HEK293T (cell line): Measurements from ENCODE around the gene TMEM184A.

Experiments used
- CTCF ChIA-PET: fragments of 350-600 bp; formaldehyde crosslinking; extraction: SDS; loops from one replicate; lab custom pipeline; 2021; ENCODE audit warnings: antibody characterized with exemption, inconsistent platforms; lab: Yijun Ruan, JAX
- POLR2A ChIA-PET: fragments of 350-600 bp; formaldehyde crosslinking; extraction: SDS; loops from one replicate; lab custom pipeline; 2020; ENCODE audit warnings: antibody characterized with exemption, inconsistent platforms; lab: Yijun Ruan, JAX
- DNase-seq: peaks from one replicate; pipeline ENCODE4 v3.0.0; 2012; ENCODE audit warnings: mixed read lengths; ENCODE audit errors: extremely low spot score
- ARNT ChIP-seq: fragments of 450-650 bp; IDR thresholded peaks from 2 replicates; pipeline ENCODE4 v1.6.1; 2017; ENCODE audit warnings: mild to moderate bottlenecking
- BHLHE40 ChIP-seq: fragments of 450-650 bp; IDR thresholded peaks from 2 replicates; pipeline ENCODE4 v1.6.1; 2016; ENCODE audit warnings: mild to moderate bottlenecking, moderate library complexity, borderline replicate concordance
- CTBP1 ChIP-seq: fragments of 450-650 bp; IDR thresholded peaks from 2 replicates; pipeline ENCODE4 v1.6.1; 2016; ENCODE audit warnings: borderline replicate concordance
- ELF4 ChIP-seq: fragments of 450-650 bp; IDR thresholded peaks from 2 replicates; pipeline ENCODE4 v1.6.1; 2017; ENCODE audit warnings: antibody characterized with exemption
- FOXA1 ChIP-seq: fragments of 450-650 bp; IDR thresholded peaks from 2 replicates; pipeline ENCODE4 v1.6.1; 2016; ENCODE audit warnings: mild to moderate bottlenecking
- FOXK2 ChIP-seq: fragments of 450-650 bp; IDR thresholded peaks from 2 replicates; pipeline ENCODE4 v1.6.1; 2016; ENCODE audit warnings: mild to moderate bottlenecking
- FOXM1 ChIP-seq: fragments of 450-650 bp; IDR thresholded peaks from 2 replicates; pipeline ENCODE4 v1.6.1; 2017; ENCODE audit warnings: mild to moderate bottlenecking, borderline replicate concordance
- HDGF ChIP-seq: fragments of 450-650 bp; IDR thresholded peaks from 2 replicates; pipeline ENCODE4 v1.6.1; 2017; ENCODE audit warnings: antibody characterized with exemption, borderline replicate concordance
- L3MBTL2 ChIP-seq: fragments of 450-650 bp; conservative IDR thresholded peaks from 2 replicates; pipeline ENCODE4 v1.6.1; 2016; ENCODE audit warnings: mild to moderate bottlenecking
- LEF1 ChIP-seq: fragments of 450-650 bp; IDR thresholded peaks from 2 replicates; pipeline ENCODE4 v1.6.1; 2017; ENCODE audit warnings: mild to moderate bottlenecking, borderline replicate concordance
- NFRKB ChIP-seq: fragments of 450-650 bp; IDR thresholded peaks from 2 replicates; pipeline ENCODE4 v1.6.1; 2016; ENCODE audit warnings: mild to moderate bottlenecking, moderate library complexity
- SP1 ChIP-seq: fragments of 450-650 bp; IDR thresholded peaks from 2 replicates; pipeline ENCODE4 v1.6.1; 2017
- SUZ12 ChIP-seq: fragments of 450-650 bp; IDR thresholded peaks from 2 replicates; pipeline ENCODE4 v1.6.1; 2016; ENCODE audit warnings: mild to moderate bottlenecking
- TARDBP ChIP-seq: fragments of 450-650 bp; IDR thresholded peaks from 2 replicates; pipeline ENCODE4 v1.6.1; 2016
- ZNF384 ChIP-seq: fragments of 450-650 bp; IDR thresholded peaks from 2 replicates; pipeline ENCODE4 v1.6.1; 2016
- TF ChIP-seq, protein P1 (sequence below): fragments of 450-650 bp; IDR thresholded peaks from 2 replicates; pipeline ENCODE4 v1.6.1; 2016

Gene TMEM184A

DNA sequence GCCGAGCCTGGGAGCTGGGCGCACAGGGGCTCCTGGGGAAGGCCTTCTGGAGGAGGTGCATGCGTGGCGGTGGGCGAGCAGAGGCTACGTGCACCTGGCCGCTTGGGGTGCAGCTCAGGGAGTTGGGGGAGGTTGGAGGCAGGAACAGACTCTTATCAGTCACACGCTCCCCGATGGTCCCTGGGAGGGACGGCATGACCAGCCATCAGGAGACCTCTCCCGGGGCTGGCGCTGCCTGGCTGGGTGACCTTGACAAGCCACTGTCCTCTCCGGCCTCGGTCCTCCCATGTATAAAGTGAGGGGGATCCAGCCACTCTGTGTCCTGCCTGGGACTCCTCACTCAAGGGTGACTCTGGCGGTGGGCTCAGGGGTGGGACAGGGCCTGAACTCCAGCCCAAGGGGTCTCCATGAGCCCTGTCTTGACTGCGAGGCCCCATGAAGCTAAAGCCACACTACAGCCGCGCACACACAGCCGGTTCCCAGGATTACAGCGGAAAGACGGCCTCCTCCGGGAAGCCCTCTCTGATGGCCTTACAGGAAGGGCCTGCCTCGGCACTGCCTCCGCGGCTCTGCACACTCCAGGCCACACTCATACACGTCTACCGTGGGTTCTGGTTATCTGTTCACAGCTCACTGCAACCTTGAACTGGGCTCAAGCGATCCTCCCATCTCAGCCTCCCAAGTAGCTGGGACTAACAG lies 2.3 kb downstream of the TMEM184A start:
- CTCF ChIA-PET, result no interaction called here
- TF ChIP-seq SP1 (no peak), HDGF (no peak), FOXM1 (no peak), ELF4 (no peak), TARDBP (no peak), BHLHE40 (no peak), ZNF384 (no peak), SUZ12 (no peak), CTBP1 (no peak), LEF1 (no peak), L3MBTL2 (no peak), FOXA1 (no peak), FOXK2 (no peak), NFRKB (no peak), ARNT (no peak)
- TF ChIP-seq, protein P1, sequence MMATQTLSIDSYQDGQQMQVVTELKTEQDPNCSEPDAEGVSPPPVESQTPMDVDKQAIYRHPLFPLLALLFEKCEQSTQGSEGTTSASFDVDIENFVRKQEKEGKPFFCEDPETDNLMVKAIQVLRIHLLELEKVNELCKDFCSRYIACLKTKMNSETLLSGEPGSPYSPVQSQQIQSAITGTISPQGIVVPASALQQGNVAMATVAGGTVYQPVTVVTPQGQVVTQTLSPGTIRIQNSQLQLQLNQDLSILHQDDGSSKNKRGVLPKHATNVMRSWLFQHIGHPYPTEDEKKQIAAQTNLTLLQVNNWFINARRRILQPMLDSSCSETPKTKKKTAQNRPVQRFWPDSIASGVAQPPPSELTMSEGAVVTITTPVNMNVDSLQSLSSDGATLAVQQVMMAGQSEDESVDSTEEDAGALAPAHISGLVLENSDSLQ, result no peak
- no peak for DNase-seq
- POLR2A ChIA-PET, result no interaction called here

DNA sequence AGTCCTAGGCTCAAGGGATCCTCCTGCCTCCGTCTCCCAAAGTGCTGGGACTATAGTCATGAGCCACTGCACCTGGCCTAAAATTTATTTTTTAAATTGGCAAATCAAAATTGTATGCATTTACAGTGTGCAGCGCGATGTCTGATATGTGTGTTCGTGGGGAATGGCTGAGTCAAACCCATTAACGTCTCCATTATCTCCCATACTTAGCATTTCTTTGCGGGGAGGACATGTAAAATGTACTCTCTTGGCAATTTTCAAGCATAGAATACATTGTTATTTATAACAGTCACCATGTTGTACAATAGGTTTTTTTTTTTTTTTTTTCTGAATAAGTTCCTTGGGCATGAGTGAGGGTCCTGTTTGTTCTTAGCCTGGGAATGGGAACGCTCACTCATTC lies 3.8 kb downstream of the TMEM184A start:
- ChIA-PET CTCF (no interaction called here), POLR2A (no interaction called here)
- TF ChIP-seq BHLHE40 (no peak), ZNF384 (no peak), SUZ12 (no peak), HDGF (no peak), SP1 (no peak), TARDBP (no peak), FOXA1 (no peak), NFRKB (no peak), ARNT (no peak), L3MBTL2 (no peak), CTBP1 (no peak), FOXK2 (no peak), ELF4 (no peak), FOXM1 (no peak), LEF1 (no peak)
- TF ChIP-seq, protein P1, result no peak
- no peak for DNase-seq

DNA sequence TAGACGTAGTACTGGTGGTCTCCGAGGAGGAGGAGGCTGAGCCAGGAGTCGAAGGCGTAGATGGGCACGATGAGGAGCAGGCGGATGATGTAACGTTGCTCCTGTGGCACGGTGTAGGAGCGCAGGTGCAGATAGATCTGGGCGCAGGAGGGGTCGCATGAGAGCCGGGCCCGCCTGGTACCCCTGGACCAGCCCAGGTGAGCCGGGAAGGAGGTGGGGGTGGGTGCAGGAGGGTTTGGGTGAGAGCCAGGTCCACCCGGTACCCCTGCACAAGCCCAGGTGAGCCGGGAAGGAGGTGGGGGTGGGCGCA lies 5.2 kb downstream of the TMEM184A start:
- ChIA-PET CTCF (no interaction called here), POLR2A (no interaction called here)
- no peak for DNase-seq
- TF ChIP-seq SP1 (no peak), SUZ12 (no peak), ZNF384 (no peak)

DNA sequence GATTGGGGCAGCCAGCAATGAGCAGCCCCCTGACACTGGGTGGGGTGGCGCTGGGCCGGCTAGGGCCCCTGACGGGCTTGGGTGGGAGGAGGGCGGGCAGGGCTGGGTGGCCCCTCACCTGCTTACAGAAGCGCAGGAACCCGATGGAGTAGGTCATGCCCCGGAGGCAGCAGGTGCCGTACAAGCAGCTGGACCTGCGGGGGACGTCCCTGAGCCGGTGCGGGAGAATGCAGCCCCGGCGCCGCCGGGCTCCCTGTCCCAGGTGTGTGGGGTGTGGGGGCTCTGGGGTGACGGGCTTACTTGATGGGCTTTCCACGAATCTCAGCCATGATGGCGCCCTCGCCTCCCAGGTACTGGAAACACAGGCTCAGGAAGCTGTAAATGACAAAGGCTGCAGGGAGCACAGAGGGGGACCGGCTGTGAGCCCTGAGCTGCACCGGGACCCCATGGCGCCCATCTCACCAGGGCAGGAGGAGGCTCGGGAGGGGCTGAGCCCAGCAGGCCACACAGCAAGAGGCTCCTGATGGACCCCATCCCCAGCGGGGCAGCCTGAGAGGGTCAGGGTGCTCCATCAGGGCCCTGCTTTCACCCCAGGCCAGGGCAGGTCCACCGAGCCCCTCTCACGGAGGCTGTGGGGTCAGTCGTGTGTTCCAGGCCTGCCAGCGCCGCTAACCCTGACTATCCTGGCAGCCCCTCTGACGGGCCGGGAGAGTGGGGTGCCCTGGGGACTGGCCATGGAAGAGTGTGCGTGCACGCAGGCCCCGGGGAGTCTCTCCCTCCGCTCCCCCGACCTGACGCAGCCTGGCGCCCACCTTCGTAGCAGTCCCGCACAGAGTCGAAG lies 5.8 kb downstream of the TMEM184A start:
- POLR2A ChIA-PET, result no interaction called here
- CTCF ChIA-PET, result no interaction called here
- DNase-seq, result no peak
- TF ChIP-seq TARDBP, result no peak
- TF ChIP-seq FOXM1, result no peak
- no peak for TF ChIP-seq FOXA1
- no peak for TF ChIP-seq ELF4
- no peak for TF ChIP-seq SUZ12
- TF ChIP-seq ZNF384, result no peak
- TF ChIP-seq L3MBTL2, result no peak
- TF ChIP-seq SP1, result no peak
- TF ChIP-seq BHLHE40, result no peak
- TF ChIP-seq ARNT, result no peak
- no peak for TF ChIP-seq CTBP1
- TF ChIP-seq NFRKB, result no peak
- TF ChIP-seq LEF1, result no peak
- no peak for TF ChIP-seq FOXK2
- TF ChIP-seq HDGF, result no peak
- TF ChIP-seq, protein P1, result no peak

DNA sequence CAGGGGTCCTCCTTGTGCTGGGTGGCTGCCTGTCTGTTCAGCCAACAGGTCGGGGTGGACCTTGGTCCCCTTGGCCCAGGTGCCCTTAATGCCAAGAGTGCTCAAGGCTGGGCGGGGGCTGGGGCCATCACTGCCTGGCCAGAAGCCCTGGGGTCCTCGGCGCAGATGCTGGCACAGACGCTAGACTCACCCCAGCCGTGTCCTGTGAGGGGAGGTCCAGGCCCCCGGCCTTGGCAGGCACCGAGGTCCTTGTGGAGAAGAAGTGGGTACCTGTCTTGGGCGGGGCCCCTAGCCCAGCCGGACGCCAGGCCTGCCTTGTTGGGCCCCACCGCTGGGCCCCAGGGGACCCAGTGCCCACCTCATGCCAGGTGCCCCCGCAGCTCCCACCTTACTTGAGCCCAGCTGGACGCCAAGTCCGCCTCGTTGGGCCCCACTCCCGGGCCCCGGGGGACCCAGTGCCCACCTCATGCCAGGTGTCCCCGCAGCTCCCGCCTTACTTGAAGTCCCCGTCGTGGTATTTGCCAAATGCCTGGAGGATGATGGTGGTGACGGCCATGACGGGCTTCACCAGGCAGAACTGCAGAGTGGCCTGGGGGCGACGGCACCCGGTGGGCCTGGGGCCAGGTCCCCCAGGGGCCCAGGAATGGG lies 6.5 kb downstream of the TMEM184A start:
- CTCF ChIA-PET, result no interaction called here

DNA sequence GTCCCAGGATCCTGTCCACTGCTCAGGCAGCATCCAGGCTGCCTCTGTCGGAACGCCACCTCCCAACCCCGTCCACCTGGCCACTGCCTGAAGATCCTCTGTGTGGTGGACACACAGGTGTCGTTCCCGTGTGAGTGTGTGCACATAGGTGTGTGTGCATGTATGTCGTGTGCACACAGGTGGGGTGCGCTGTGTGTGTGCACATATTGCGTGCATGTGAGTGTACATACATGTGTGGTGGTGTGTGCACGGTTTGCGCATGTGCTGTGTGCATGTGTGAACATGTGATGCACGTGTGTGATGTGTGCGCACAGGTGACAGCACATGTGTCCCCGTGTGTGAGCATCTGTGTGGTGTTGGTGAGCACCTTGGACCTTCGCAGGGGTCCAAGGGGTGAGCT lies 7.1 kb downstream of the TMEM184A start:
- CTCF ChIA-PET, result no interaction called here
- POLR2A ChIA-PET, result no interaction called here
- no peak for TF ChIP-seq ZNF384
- TF ChIP-seq L3MBTL2, result no peak
- TF ChIP-seq SP1, result no peak
- TF ChIP-seq NFRKB, result no peak
- TF ChIP-seq FOXA1, result no peak
- TF ChIP-seq FOXM1, result no peak
- TF ChIP-seq BHLHE40, result no peak
- no peak for TF ChIP-seq ELF4
- no peak for TF ChIP-seq CTBP1
- TF ChIP-seq HDGF, result no peak
- no peak for TF ChIP-seq TARDBP
- TF ChIP-seq, protein P1, result no peak
- TF ChIP-seq SUZ12, result no peak
- no peak for TF ChIP-seq ARNT
- TF ChIP-seq LEF1, result no peak
- no peak for DNase-seq

More for the DNA sequence above, 6.5 kb downstream of the TMEM184A start:
- DNase-seq, result no peak
- POLR2A ChIA-PET, result no interaction called here
- TF ChIP-seq NFRKB, result no peak
- TF ChIP-seq ARNT, result no peak
- no peak for TF ChIP-seq L3MBTL2
- TF ChIP-seq FOXA1, result no peak
